Measurements from ENCODE around the gene FAM47E.
A peak's percentile ranks its signal among the peaks of the same experiment; 100 is the strongest.
"Not testable (repeated sequence)": the region's sequence is repeated elsewhere in the genome, so short reads cannot be mapped to it uniquely, and the experiment has no call there.

FAM47E gene

DNA sequence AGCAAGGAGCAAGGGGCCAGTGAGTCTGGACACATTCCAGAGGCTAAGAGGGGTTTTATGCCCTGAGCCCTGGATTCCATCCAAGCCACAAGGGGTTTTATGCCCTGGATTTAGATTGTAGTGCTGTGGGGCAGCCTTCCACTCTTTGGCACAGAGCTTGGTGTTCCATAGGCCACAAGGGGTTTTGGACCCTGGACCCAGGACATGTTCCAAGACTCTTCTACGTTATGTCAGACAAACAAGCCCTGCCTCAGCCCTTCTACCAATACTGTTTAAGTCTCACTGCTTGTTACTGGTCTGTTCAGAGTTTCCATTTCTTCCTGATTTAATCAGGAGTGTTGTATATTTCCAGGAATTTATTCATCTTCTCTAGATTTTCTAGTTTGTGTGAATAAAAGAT lies 25.1 kb upstream of the FAM47E start:
- DNase-seq: no peak

DNA sequence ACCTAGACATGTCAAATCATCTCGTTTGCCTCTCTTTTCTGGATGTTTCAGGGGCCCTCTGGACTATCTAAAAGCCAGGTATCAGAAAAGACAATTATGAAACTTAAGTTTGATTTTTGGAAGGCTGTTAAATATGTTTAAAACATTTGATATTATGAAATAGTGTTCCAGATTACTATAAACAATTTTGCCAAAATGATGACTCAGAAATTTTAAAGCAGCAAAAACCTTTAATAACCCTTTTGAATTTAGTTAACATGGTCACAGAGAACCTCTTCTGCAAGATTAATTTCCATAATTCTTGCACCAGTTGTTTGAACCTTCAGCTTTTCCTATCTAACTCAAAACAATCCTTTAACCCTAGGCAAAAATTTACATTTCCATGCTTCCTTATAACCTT lies 18.8 kb upstream of the FAM47E start:
- DNase-seq: no peak

DNA sequence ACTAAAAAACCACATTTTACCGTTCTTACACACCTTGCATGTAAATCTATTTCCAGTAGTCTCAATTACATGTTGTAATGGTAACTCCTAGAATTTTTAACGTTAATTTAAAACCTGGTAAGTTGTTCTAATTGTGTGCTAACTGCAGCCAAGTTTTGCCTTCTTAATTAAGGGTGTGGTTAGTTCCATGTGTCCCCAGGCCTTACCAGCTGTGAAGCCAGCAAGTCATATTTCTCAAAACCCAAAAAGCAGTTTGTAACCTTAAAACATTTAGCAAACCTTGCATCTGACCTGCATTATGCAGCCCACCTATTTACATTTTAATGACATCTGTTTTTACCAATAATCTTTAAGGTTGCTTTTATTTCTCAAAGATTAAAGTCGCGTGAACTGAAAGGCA lies 18.4 kb upstream of the FAM47E start:
- no peak for DNase-seq

DNA sequence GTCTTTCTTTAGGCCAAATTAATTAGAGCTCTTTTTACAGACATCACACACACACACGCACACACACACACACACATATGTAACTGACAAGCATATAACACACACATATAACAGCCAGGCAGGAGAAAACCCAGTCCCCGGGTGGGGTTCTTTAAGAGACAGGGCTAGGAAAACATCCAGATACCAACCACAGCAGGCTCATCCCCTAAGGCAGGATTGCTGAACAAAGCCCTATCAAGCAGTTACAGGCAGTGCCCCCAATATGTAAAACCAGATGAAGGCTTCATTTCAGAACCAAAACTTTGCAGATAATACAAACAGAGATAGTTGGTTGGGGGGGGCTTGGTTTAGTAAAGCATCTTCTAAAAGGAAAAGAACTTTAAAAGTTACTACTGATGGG lies 18.0 kb upstream of the FAM47E start:
- no peak for DNase-seq

DNA sequence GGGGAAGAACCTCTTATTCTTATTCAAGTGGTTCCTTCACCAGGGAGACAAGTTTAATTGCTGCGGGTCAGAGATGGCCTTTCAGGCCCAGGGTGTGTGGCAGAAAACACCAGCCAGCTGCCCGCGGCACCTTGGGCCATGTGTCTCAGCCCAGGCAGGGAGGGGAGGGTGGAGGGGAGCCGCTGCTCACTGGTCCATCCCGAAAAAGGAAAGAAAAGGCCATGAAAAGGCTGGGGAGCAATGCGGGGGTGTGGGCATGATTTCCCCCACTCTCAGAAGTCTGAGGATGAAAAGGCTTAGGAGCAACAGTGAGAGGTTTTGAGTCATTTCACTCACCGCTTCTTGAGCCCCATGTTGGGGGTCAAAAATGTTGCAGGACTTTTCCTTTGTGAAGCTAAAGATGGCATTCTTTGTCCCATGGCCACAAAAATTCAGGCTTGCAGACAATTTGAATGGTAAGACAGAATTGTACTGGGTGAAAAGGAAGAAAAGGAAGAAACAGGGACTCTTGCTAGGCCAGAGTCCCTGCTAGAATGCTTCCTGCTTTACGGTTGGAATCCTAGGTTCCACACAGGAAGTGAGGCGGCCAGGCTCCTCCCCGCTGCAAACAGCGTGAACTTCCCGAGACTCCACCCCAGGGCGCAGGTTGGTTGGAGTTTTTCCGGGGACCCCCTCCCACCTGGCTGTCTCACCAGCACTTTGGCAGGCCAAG lies 17.4 kb upstream of the FAM47E start:
- no peak for DNase-seq

DNA sequence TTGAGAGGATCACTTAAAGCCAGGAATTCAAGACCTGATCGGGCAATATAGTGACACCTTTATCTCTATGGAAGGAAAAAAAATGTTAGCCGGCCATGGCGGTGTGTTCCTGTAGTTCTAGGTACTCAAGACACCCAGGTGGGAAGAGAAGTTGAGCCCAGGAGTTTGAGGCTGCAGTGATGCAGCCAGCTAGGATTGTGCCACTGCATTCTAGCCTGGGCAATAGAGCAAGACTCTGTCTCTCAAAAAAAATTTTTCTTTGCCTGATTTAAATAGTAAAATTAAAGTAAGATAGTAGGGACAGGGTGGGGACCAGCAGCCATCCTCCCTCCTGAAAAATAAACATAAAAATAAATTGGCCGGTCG lies 16.9 kb upstream of the FAM47E start:
- DNase-seq: no peak

DNA sequence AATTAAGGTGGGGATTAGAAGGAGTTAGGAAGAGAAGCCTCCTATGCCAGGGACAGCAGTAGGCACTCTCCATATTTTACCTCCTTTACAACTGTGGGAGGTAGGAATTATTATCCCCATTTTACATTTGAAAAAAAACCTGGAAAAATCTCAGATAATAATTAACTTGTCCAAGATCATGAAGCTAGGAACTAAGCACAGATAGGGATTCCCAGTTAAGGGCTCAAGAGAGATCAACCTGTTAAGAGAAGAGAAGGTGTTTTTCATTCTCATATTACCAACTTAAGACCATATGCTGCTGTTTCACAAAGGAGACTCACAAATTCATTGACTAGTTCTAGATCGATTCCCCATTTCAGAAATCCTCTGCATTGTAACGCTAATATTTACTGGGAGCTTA lies 16.1 kb upstream of the FAM47E start:
- no peak for DNase-seq

DNA sequence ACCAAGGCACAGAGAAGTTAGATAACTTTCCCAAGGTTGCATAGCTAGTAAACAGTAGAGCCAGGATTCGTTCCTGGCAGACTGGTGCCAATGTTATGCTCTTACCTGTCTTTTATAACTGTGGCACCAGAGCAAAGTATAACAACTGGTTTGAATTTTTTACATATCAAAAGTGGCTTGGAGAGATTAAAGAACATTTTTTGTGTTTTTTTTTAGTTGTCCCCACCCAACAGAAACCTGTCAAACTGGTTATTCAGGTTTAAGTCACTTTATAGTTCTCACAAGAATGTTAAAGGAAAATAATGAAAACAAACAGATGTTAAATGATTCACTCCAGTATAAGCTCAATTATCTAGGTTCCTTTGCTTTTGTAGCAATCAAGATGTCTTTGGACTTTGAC lies 15.6 kb upstream of the FAM47E start:
- no peak for DNase-seq

DNA sequence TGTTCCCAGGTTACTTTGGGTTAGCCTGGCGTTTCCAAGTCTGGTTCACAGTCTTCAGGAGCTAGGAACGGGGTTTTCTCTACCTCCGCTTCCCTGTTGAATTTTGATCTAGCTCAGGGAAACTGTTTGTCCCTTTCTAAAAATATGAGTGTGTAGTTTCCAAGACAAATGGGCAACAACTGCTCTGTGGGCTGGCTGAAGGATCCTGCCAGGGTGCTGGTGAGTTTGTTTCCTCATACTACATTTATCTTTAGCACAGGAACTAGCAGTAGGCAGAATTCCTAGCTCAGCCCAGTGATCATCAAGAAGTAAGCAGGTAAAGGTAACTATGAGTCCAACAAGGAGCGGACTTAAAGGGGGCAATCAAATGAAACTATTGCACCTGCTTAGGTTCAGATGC lies 13.3 kb upstream of the FAM47E start:
- no peak for DNase-seq

DNA sequence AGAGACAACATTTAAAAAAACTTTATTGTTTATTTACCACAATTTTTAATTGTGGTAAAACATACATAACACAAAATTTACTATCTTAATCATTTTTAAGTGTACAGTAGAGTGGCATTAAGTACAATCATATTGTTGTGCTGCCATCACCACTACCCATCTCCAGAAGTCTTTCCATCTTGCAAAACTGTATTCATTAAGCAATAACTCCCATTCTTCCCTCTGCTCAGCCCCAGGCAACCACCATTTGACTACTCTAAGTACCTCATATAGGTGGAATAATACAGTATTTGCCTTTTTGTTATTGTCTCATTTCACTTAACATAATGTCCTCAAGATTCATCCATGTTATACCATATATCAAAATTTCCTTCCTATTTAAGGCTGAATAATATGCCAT lies 12.8 kb upstream of the FAM47E start:
- DNase-seq: no peak

DNA sequence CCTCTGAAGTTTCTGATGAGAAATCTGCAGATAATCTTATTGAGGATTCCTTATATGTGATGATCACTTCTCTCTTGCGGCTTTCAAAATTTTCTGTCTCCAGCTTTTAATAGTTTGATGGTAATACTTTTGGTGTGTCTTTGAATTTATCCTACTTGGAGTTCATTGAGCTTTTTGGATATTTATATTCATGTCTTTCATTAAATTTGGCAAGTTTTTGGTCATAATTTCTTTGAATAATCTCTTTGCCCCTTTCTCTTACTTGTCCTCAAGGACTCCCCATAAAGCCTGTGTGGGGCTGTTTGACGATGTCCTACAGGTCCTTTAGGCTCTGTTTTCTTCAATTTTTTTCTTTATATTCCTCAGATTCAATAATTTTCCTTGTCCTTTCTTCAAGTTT lies 11.3 kb upstream of the FAM47E start:
- DNase-seq: no peak

DNA sequence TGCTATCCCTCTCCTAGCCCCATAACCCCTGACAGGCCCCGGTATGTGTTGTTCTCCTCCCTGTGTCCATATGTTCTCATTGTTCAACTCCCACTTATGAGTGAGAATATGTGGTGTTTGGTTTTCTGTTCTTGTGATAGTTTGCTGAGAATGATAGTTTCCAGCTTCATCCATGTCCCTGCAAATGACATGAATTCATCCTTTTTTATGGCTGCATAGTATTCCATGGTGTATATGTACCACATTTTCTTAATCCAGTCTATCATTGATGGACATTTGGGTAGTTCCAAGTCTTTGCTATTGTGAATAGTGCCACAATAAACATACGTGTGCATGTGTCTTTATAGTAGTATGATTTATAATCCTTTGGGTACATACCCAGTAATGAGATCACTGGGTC lies 7.6 kb upstream of the FAM47E start:
- DNase-seq: not testable (repeated sequence)

DNA sequence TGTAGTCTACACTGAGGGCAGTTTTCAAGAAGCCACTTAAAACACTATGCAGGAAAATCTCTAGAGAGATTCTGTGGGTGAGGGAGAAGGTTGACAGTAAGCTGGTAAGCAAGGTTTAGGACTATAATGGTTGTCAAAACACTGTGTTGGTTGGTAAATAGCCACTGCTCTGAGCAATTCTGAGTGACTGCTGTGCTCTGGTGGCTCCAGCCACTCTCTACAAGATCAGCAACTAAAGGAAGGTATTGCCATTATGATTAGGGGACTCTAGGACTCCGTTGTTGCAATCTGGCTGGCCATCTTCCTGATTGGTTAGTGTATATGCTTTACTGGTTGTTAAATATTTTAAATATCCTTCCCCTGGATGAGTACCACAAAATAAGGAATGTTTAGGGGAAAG lies 5.5 kb upstream of the FAM47E start:
- no peak for DNase-seq

DNA sequence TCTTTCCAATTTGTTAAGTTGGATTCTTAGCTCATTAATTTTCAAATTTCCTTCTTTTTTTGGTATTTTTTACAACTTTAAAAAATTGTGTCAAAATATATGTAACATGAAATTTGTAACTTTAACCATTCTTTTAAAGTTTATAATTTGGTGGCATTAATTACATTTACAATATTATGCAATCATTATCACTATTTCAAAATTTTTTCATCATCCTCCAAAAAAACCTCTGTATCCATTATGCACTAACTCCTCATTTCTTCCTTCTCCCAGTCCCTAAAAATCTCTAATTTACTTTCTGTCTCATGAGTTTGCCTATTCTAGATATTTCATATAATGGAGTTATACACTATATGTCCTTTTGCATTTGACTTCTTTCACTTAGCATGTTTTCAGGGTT lies 4.7 kb upstream of the FAM47E start:
- DNase-seq: no peak

DNA sequence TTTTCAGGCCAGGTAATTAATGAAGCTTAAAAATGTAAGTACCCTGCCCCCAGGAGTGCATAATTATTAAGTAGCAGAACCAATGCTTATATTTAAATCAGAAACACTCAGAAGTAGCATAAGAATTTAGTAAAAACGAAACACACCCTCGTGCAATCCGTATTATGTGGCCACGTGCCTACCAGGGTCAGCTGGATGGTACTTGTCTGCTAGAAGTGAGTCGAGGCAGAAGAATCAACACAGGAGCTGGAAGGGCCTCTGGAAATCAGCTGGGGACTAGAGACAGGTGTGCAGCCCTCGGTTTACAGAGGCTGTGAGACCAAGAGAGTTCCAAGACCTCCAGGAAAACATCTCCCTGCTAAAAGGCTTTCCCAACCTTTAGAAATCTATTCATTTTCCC lies 559 bp upstream of the FAM47E start:
- DNase-seq: peak in 1 of 5 experiments; percentile 18

DNA sequence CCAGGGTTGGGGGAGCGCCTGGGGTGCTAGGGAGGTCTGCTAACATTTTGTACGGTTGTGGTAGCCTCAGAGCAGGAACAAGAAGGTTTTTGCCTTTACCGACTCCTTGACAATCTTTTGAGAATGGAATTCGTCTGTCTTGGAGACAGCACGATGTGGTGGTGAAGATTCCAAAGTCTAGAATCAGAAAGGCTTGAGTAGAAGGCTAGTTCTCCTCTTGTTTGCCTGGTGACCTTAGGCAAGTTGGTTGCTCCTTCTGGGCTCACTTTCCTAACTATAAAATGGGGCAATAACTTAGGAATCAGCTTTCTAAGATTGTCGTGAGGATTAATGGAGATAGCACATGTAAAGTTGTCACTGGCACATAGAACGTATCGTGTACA lies 741 bp downstream of the FAM47E start:
- DNase-seq: no peak

DNA sequence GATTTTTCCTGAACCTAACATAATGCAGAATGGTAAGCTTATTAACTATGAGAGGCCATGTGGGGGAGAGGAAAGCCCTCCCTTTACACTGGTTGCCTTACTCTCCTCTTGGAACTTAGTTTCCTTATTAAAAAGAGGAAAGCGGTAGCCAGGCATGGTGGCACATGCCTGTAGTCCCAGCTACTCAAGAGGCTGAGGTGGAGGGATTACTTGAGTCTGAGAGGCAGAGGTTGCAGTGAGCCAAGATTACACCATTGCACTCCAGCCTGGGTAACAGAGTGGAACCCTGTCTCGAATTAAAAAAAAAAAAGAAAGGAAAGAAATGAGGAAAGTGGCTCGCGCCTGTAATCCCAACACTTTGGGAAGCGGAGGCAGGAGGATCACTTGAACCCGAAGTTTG lies 2.0 kb downstream of the FAM47E start:
- DNase-seq: no peak

DNA sequence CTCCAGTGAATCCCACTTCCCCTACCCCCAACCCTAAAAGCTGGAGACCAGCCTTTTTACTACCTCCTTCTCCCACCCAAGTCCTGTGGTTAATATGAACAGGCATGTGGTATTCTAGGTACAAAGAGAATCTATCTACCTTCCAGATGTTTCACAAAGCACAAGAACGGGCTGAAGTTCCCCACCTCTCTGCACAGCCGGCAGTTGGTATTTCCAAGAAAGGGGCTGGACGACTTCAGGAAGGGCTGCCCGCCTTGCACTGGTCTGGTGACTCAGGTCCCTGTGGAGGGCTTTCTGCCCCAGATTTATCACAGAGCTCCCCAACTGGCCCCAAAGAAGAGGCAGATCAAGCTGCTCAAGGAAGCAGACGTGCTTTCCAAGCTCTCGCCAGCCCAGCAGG lies 4.5 kb downstream of the FAM47E start:
- no peak for DNase-seq

DNA sequence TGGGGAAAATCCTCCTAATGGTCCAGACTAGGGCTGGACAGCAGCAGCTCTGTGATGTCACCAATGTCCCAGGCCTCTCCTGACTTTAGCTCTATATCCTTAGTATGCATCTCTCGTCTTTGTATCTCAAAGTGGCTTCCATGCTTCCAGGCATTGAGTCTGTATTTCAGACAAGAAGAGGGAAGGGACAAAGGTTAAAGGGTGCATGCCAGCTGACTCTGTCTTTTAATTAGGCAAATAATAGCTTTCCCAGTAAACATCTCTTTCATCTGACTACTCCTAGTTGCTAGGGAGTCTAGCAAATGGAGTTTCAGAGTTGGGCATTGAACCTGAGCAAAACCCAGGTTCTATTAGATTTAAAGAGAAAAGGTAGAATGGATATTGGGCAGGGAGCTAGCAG lies 5.4 kb downstream of the FAM47E start:
- no peak for DNase-seq

DNA sequence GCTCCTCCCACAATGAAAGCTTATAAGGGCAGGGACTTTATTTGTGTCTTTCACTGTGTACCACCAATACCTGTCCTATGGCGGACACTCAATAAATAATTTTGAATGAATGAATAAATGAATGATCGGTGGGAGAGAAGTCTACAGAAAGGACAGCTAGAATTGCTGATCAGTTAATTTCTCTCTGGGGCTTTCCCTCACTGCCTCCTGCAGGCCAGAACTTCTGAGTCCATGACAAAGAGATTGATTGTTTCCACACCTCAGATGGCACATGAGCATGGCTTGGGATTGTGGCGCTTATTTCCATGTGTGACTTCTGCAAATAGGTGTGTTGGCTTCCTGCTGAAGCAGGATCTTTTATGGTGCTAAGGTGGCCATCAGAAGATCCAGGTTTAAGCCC lies 6.3 kb downstream of the FAM47E start:
- no peak for DNase-seq

DNA sequence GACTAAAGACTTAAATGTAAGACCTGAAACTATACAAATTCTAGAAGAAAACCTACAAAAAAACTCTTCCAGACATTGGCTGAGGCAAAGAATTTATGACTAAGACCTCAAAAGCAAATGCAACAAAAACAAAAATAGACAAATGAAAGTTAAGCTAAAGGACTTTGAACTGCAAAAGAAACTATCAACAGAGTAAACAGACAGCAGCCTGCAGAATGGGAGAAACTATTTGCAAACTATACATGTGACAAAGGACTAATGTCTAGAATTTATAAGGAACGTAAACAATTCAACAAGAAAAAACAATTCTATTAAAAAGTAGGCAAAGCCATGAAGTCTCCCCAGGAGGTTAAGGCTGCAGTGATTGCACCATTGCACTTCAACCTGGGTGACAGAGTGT lies 9.1 kb downstream of the FAM47E start:
- DNase-seq: no peak

DNA sequence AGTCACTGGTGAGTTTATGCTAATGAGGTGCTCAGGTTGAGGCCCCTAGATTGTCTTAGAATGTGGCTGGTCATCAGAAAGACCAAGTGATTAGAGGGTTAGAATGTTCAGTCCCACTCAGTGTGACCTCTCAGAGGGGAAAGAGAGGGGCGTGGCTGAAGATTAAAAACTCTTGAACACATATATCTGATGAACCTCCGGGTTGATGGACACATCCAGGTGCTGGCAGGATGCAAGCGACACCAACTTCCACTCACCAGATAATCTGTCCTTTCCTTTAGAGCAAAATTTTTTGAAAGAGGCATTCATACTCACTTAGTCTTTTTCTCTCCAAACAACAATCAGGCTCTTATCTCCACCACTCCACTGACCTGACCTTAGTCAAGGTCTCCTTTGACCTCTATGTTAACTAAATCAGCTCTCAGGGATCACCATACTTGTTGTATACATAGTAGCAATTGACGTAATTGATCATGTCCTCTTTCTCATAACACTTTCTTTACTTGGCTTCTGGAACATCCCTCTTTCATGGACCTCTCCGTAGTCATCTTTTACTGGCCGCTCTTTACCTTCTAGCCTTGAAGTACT lies 14.2 kb downstream of the FAM47E start:
- DNase-seq: no peak

DNA sequence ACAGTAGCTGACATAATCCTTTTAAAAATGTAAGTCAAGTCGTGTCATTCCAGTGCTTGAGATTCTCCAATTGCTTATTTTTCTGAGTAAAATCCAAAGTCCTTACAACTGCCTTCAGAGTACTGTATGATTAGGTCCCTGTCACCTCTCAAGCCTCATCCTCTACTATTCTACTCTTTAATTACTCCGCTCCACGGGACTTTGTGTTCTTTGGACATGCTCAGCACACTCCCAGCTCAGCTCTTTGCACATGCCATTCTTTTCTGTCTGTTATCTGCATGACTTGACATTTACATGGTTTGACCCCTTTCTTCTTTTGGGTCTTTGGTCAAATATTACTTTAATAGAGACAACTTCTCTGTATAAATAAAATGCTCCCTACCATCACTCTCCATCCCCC lies 15.1 kb downstream of the FAM47E start:
- no peak for DNase-seq

DNA sequence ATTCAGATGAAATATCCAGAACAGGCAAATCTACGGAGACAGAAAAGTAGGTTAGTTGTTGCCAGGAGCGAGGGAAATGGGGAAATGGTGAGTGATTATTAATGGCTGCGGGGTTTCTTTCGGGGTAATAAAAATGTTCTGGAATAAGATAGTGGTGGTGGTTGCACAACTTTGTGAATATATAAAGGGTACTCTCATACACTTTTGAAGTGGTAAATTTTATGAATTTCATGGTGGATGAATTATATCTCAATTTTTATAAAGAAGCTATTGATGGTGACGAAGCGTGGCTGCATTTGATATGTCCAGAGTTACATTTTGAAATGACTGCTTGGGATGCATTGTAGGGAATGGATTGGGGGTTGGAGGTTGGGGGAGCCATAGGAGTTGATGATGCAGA lies 16.3 kb downstream of the FAM47E start:
- no peak for DNase-seq

All from T-helper 2 cell (primary cell).